Suprapubic skin (tissue), 4 donors: Measurements from ENCODE around the gene RGPD3.

ENCODE experiments used
- EP300 ChIP-seq: sonication (generic); formaldehyde crosslinking; IDR thresholded peaks from one replicate; pipeline ENCODE4 v1.6.1; 2017; ENCODE audit warnings: antibody characterized with exemption
- POLR2AphosphoS5 ChIP-seq, 3 donors: sonication (generic); formaldehyde crosslinking; IDR thresholded peaks; one replicate each; pipeline ENCODE4 v1.6.1; 2017; ENCODE audit warnings: antibody characterized with exemption in 3 of 3
- TF ChIP-seq, protein P1 (sequence below), 2 donors: fragments of 200-600 bp in 1 of 2; fragments of 450-650 bp in 1 of 2; sonication (generic) in 1 of 2; IDR thresholded peaks; one replicate each; pipeline ENCODE4 v1.5.1; 2016 to 2019; ENCODE audit warnings: antibody characterized with exemption in 2 of 2, mild to moderate bottlenecking in 1 of 2, moderate library complexity in 1 of 2

DNA sequence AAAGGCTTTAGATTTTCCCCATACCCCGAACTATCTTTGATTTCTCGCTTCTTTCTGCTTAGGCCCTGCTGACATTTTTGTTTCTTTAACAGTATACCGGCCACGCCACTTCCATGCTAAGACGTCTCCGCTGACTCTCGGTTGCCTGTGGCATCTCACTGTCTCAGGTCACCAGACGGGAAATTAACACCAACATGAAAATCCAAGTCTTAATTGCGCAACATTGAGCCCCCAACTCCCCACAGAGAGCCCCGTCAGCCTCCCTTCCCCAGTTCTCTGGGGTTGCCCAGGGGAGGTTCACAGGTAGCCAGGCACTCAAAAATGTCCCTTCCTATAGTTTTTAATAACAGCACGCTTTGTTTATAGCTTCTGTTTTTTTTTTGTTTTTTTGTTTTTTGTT lies 49.1 kb upstream of the RGPD3 start:
- TF ChIP-seq, protein P1, sequence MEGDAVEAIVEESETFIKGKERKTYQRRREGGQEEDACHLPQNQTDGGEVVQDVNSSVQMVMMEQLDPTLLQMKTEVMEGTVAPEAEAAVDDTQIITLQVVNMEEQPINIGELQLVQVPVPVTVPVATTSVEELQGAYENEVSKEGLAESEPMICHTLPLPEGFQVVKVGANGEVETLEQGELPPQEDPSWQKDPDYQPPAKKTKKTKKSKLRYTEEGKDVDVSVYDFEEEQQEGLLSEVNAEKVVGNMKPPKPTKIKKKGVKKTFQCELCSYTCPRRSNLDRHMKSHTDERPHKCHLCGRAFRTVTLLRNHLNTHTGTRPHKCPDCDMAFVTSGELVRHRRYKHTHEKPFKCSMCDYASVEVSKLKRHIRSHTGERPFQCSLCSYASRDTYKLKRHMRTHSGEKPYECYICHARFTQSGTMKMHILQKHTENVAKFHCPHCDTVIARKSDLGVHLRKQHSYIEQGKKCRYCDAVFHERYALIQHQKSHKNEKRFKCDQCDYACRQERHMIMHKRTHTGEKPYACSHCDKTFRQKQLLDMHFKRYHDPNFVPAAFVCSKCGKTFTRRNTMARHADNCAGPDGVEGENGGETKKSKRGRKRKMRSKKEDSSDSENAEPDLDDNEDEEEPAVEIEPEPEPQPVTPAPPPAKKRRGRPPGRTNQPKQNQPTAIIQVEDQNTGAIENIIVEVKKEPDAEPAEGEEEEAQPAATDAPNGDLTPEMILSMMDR (IDR thresholded peaks at IDR 0.05) = no peak
- no peak for TF ChIP-seq EP300
- no peak for TF ChIP-seq POLR2AphosphoS5 (IDR thresholded peaks at IDR 0.05)
